ENCODE measurements around the gene KIF4A.
"Not testable (repeated sequence)": the region's sequence is repeated elsewhere in the genome, so short reads cannot be mapped to it uniquely, and the experiment has no call there.

Gene KIF4A

DNA sequence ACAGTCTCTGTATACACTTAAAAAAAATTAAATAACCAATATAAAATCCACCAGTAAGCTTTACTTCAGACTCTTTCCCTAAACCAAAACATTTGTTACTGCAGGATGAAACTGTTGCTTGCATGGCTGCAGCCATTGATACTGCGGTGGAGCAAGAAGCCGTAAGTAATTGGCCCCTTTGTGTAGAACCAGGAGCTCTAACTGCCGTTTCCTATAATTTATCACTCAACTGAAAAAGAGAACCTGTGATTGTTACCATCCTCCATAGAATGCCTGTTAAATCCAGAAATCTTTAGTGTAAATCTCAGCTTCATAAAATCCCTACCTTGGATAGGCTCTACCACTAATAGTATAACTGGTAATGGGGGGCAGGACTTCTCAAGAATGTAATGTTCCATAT lies 62.6 kb downstream of the KIF4A start:
- H3K4me3 ChIP-seq (replicated peaks; ENCODE audit: low read depth, low read length), result no peak overlapping the region
- no peak for DNase-seq (ENCODE audit: low read depth)
- TF ChIP-seq, protein P1, sequence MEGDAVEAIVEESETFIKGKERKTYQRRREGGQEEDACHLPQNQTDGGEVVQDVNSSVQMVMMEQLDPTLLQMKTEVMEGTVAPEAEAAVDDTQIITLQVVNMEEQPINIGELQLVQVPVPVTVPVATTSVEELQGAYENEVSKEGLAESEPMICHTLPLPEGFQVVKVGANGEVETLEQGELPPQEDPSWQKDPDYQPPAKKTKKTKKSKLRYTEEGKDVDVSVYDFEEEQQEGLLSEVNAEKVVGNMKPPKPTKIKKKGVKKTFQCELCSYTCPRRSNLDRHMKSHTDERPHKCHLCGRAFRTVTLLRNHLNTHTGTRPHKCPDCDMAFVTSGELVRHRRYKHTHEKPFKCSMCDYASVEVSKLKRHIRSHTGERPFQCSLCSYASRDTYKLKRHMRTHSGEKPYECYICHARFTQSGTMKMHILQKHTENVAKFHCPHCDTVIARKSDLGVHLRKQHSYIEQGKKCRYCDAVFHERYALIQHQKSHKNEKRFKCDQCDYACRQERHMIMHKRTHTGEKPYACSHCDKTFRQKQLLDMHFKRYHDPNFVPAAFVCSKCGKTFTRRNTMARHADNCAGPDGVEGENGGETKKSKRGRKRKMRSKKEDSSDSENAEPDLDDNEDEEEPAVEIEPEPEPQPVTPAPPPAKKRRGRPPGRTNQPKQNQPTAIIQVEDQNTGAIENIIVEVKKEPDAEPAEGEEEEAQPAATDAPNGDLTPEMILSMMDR (IDR thresholded peaks at IDR 0.05; ENCODE audit: low read length, missing control alignments), result no peak

DNA sequence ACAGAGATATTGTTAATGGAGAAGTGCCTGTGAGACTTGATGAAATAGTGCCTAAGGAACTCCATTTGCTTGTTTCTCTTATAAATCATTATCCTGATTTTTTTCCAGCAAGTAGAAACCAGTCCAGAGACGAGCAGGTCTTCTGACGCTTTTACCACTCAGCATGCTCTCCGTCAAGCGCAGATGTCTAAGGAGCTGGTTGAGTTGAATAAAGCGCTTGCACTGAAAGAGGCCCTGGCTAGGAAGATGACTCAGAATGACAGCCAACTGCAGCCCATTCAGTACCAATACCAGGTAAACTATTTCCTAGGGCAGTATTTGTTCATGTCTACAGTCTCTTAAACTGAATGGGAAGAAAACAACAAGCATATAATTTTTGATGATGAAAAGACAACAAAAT lies 63.6 kb downstream of the KIF4A start:
- H3K4me3 ChIP-seq (replicated peaks; ENCODE audit: low read depth, low read length), result no peak overlapping the region
- no peak for DNase-seq (ENCODE audit: low read depth)
- TF ChIP-seq, protein P1 (IDR thresholded peaks at IDR 0.05; ENCODE audit: low read length, missing control alignments), result no peak

DNA sequence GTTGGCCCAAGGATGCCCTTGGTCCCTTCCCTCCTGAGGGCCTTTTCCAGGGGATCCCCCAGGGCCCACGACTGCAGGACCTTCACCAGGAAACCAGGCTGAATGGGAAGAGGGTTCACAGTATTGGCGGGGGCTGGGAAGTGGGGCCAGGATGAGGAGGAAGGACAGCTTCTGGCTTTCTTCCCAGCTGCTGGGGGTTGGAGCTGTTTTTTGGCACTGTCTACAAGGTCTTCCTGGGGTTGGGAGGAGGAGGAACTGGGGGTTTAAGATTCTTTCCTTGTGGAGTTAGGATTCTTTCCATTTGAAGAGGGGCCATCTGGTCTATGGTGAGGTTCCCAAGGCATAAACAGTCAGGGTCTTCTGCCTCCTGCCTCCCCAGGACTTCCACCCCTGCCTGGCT lies 64.8 kb downstream of the KIF4A start:
- DNase-seq (ENCODE audit: low read depth), result peak; percentile 34
- no peak overlapping the region for H3K4me3 ChIP-seq (replicated peaks; ENCODE audit: low read depth, low read length)
- TF ChIP-seq, protein P1 (IDR thresholded peaks at IDR 0.05; ENCODE audit: low read length, missing control alignments), result no peak

DNA sequence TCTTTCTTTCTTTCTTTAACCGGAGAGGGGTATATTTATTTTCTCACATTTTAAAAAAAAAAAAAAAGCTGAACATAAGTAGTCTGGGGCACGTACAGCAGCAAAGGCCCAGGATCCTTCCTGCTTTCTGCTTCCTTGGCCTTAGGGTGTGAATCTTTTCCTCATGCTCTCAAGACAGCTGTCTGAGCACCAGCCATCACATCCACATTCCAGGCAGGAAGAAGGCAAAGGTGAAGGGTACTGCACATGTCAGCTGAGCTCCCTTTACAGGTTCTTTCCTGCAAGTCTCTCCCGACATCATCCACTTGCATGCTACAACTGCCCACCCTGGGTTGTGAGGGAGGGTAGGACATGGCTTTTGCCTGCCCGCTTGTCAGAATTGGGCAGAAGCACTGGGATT lies 69.6 kb downstream of the KIF4A start:
- TF ChIP-seq, protein P1 (IDR thresholded peaks at IDR 0.05; ENCODE audit: low read length, missing control alignments), result no peak
- no peak for DNase-seq (ENCODE audit: low read depth)

DNA sequence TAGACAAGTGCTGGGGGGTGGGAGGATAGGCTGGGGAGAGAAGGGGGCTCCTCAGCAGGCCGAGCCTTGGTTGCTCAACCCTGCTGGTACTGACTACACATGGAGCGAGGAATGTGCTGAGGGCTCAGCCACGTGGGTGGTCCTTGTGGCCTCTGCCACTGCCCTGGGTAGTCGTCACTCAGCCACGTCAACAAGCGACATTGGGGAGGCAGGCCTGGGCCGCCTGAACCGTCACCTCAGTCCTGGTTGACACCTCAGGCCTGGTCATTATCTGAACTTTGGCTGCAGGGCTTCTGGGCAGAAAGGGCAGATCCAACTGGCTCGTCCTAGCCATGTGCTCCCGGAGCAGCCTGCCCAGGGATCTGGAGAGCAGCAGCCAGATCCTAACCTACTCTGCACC lies 70.5 kb downstream of the KIF4A start:
- no peak for DNase-seq (ENCODE audit: low read depth)
- TF ChIP-seq, protein P1 (IDR thresholded peaks at IDR 0.05; ENCODE audit: low read length, missing control alignments), result no peak
- no peak overlapping the region for H3K4me3 ChIP-seq (replicated peaks; ENCODE audit: low read depth, low read length)

More for the DNA sequence above, 69.6 kb downstream of the KIF4A start:
- H3K4me3 ChIP-seq (replicated peaks; ENCODE audit: low read depth, low read length), result no peak overlapping the region

DNA sequence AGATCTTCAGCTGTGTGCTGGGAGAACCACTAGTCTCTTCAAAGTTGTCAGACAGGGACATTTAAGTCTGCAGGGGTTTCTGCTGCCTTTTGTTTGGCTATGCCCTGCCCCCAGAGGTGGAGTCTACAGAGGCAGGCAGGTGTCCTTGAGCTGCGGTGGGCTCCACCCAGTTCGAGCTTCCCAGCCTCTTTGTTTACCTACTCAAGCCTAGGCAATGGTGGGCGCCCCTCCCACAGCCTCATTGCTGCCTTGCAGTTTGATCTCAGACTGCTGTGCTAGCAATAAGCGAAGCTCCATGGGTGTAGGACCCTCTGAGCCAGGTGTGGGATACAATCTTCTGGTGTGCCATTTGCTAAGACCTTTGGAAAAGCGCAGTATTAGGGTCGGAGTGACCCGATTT lies 78.8 kb downstream of the KIF4A start:
- not testable (repeated sequence) for H3K4me3 ChIP-seq (replicated peaks; ENCODE audit: low read depth, low read length); DNase-seq (ENCODE audit: low read depth)

DNA sequence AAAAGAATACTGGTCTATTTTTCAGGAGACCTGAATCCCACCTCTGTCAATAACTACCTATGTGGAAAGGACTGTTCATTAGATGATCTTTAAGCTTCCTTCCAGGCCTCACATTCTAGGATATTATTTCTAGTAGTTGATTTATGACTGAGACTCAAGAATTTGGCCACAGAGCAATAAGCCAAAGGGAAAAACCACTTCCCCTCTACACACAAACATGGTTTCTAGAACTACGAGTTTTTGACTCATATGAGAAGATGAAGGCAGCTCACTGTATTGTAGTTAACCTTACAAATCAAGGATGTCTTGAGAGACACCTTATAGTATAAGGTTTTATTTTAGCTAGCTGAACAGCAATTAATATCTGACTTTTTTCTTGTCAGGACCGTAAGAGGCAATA lies 96.3 kb downstream of the KIF4A start:
- no peak for DNase-seq (ENCODE audit: low read depth)
- TF ChIP-seq, protein P1 (IDR thresholded peaks at IDR 0.05; ENCODE audit: low read length, missing control alignments), result no peak
- H3K4me3 ChIP-seq (replicated peaks; ENCODE audit: low read depth, low read length), result no peak overlapping the region

DNA sequence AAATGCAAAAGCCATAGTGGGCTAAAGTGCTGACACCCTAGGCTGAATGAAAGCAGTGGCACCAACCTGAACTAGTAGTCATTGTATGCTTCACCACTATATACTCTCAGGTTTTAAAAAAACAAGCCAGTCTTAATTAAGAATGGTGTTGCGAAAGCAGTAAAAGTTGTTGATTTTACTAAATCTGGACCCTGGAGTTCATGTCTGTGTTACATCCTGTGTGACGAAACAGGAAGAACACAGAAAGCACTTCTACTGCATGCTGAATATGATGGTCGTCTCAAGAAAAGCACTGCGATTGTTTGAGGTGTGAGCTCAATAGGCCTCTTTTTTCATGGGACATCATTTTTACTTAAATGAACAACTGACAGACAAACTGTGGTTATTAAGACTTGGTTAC lies 109.0 kb downstream of the KIF4A start:
- DNase-seq (ENCODE audit: low read depth), result peak; percentile 35
- TF ChIP-seq, protein P1 (IDR thresholded peaks at IDR 0.05; ENCODE audit: low read length, missing control alignments), result no peak
- H3K4me3 ChIP-seq (replicated peaks; ENCODE audit: low read depth, low read length), result no peak overlapping the region

DNA sequence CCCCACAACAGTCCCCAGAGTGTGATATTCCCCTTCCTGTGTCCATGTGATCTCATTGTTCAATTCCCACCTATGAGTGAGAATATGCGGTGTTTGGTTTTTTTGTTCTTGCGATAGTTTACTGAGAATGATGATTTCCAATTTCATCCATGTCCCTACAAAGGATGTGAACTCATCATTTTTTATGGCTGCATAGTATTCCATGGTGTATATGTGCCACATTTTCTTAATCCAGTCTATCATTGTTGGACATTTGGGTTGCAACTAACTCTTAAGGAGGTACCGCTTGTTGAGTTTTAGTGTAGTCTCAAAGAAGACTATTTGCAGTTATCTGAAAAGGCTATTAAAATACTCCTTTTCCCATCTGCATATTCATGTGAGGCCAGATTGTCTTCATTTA lies 110.3 kb downstream of the KIF4A start:
- not testable (repeated sequence) for DNase-seq (ENCODE audit: low read depth); H3K4me3 ChIP-seq (replicated peaks; ENCODE audit: low read depth, low read length)
